Skeletal muscle tissue (tissue), 4 donors: Measurements from ENCODE around the gene POLR3H. TPM values are rescaled to one million over a fixed set of nuclear protein-coding genes. Genes with fewer than 3 reads are reported as not detected.
"Not testable (repeated sequence)": the region's sequence is repeated elsewhere in the genome, so short reads cannot be mapped to it uniquely, and the experiment has no call there.

Source experiments
- H3K27ac ChIP-seq: one replicate; pipeline ENCODE4 v1.7.0; 2013; ENCODE audit warnings: mild to moderate bottlenecking, low read depth, low read length, inconsistent platforms
- H3K27me3 ChIP-seq, 3 donors: one replicate each; pipeline ENCODE4 v1.7.0; 2013; ENCODE audit warnings: low read length in 3 of 3; ENCODE audit not compliant: control insufficient read depth in 3 of 3, insufficient read depth in 3 of 3
- H3K36me3 ChIP-seq, 3 donors: one replicate each; pipeline ENCODE4 v1.7.0; 2013; ENCODE audit warnings: low read length in 3 of 3; ENCODE audit not compliant: control insufficient read depth in 3 of 3, insufficient read depth in 3 of 3
- H3K4me1 ChIP-seq, 3 donors: one replicate each; pipeline ENCODE4 v1.7.0; 2013; ENCODE audit warnings: low read length in 3 of 3, mild to moderate bottlenecking in 3 of 3; ENCODE audit not compliant: control insufficient read depth in 3 of 3, insufficient read depth in 3 of 3
- H3K4me3 ChIP-seq, 3 donors: one replicate each; pipeline ENCODE4 v1.7.0; 2013; ENCODE audit warnings: low read length in 3 of 3
- H3K9ac ChIP-seq, 3 donors: one replicate each; pipeline ENCODE4 v1.7.0; 2013; ENCODE audit warnings: low read length in 3 of 3, mild to moderate bottlenecking in 3 of 3, moderate library complexity in 2 of 3, low read depth in 1 of 3
- H3K9me3 ChIP-seq, 3 donors: one replicate each; pipeline ENCODE4 v1.7.0; 2013; ENCODE audit warnings: low read length in 3 of 3; ENCODE audit not compliant: control insufficient read depth in 3 of 3
- total RNA-seq: library from RNA; depleted of rRNA; stranded (reverse); fragments of >200 nt; gene quantifications from one replicate; pipeline ENCODE4 v1.2.3, GENCODE V29; 2014
- donor health status: Osteomylitis.

POLR3H gene
- total RNA-seq: 12.0 TPM

GRCh38 chr22:41543854-41544670, at the start of gene POLR3H:
Gene POLR3H, minus strand, starts transcription at chr22:41544470. Its CDS starts 369 bp downstream, at chr22:41544101.
- Histone ChIP-seq H3K9me3 (no peaks in the 10 kb centered on the region), H3K4me1 (peaks cover 15 to 28% (median 17%) of the 10 kb centered on the region in 3 donors), H3K4me3 (peak within 1 kb of the TSS; percentile 75 to 91 (median 88)), H3K9ac (peak within 1 kb of the TSS; percentile 78 to 88 (median 83)), H3K27ac (peak within 1 kb of the TSS; percentile 79), H3K27me3 (no peaks in the 10 kb centered on the region), H3K36me3 (peaks cover 0 to 13% (median 0%) of the 10 kb centered on the region in 3 donors)

GRCh38 chr22:41593336-41593960, 49.2 kb upstream of the POLR3H start:
- not testable (repeated sequence) for H3K4me3 ChIP-seq, H3K9ac ChIP-seq, H3K36me3 ChIP-seq

GRCh38 chr22:41589391-41590241, 45.3 kb upstream of the POLR3H start, which contains the start of gene PMM1:
Gene PMM1, minus strand, starts transcription at chr22:41589840. Its CDS starts 35 bp downstream, at chr22:41589805.
- Histone ChIP-seq H3K4me3 (peak within 1 kb of the TSS; percentile 90 to 93 (median 91)), H3K9ac (peak within 1 kb of the TSS; percentile 76 to 91 (median 79)), H3K27me3 (no peaks in the 10 kb centered on the region), H3K4me1 (peaks cover 8 to 13% (median 10%) of the 10 kb centered on the region in 3 donors), H3K27ac (peak within 1 kb of the TSS; percentile 40), H3K36me3 (peaks cover 0 to 2% (median 0%) of the 10 kb centered on the region in 3 donors), H3K9me3 (no peaks in the 10 kb centered on the region)

More at GRCh38 chr22:41593336-41593960, 49.2 kb upstream of the POLR3H start:
- H3K27me3 ChIP-seq, H3K27ac ChIP-seq, H3K9me3 ChIP-seq: not testable (repeated sequence)
- H3K4me1 ChIP-seq: peaks cover 8 to 12% (median 10%) of the 10 kb centered on the region in 3 donors

GRCh38 chr22:41587347-41587723, 43.1 kb upstream of the POLR3H start:
- Histone ChIP-seq H3K4me3 (no peak overlapping the region), H3K27ac (no peak overlapping the region), H3K4me1 (peaks cover 8 to 13% (median 10%) of the 10 kb centered on the region in 3 donors), H3K9me3 (no peaks in the 10 kb centered on the region), H3K9ac (no peak overlapping the region), H3K27me3 (no peaks in the 10 kb centered on the region), H3K36me3 (peaks cover 10 to 11% (median 11%) of the 10 kb centered on the region in 3 donors)

GRCh38 chr22:41585898-41586297, 41.6 kb upstream of the POLR3H start:
- H3K4me1 ChIP-seq: peaks cover 8 to 13% (median 10%) of the 10 kb centered on the region in 3 donors
- H3K27ac ChIP-seq: no peak overlapping the region
- H3K9me3 ChIP-seq: no peaks in the 10 kb centered on the region
- no peaks in the 10 kb centered on the region for H3K27me3 ChIP-seq
- peaks cover 11 to 13% (median 12%) of the 10 kb centered on the region in 3 donors for H3K36me3 ChIP-seq
- no peak overlapping the region for H3K9ac ChIP-seq
- no peak overlapping the region for H3K4me3 ChIP-seq

- Histone ChIP-seq H3K27ac (no peak overlapping the region), H3K9me3 (no peaks in the 10 kb centered on the region), H3K9ac (no peak overlapping the region), H3K4me1 (peaks cover 8 to 13% (median 10%) of the 10 kb centered on the region in 3 donors), H3K36me3 (peaks cover 11 to 18% (median 14%) of the 10 kb centered on the region in 3 donors), H3K4me3 (no peak overlapping the region), H3K27me3 (no peaks in the 10 kb centered on the region)
Observed at GRCh38 chr22:41584881-41585280, 40.6 kb upstream of the POLR3H start.

GRCh38 chr22:41582694-41583093, 38.4 kb upstream of the POLR3H start:
- Histone ChIP-seq H3K27ac (no peak overlapping the region), H3K4me3 (no peak overlapping the region), H3K9me3 (no peaks in the 10 kb centered on the region), H3K9ac (no peak overlapping the region), H3K36me3 (peaks cover 11 to 26% (median 18%) of the 10 kb centered on the region in 3 donors), H3K4me1 (no peaks in the 10 kb centered on the region), H3K27me3 (no peaks in the 10 kb centered on the region)

- Histone ChIP-seq H3K36me3 (peaks cover 11 to 26% (median 18%) of the 10 kb centered on the region in 3 donors), H3K27ac (no peak overlapping the region), H3K4me3 (no peak overlapping the region), H3K9me3 (no peaks in the 10 kb centered on the region), H3K9ac (no peak overlapping the region), H3K4me1 (no peaks in the 10 kb centered on the region), H3K27me3 (no peaks in the 10 kb centered on the region)
Observed at GRCh38 chr22:41579997-41580355, 35.7 kb upstream of the POLR3H start.

GRCh38 chr22:41579297-41579996, 35.2 kb upstream of the POLR3H start:
- no peaks in the 10 kb centered on the region for H3K9me3 ChIP-seq
- H3K27me3 ChIP-seq: no peaks in the 10 kb centered on the region
- H3K27ac ChIP-seq: no peak overlapping the region
- H3K4me3 ChIP-seq: no peak overlapping the region
- H3K36me3 ChIP-seq: peaks cover 11 to 26% (median 17%) of the 10 kb centered on the region in 3 donors
- H3K9ac ChIP-seq: no peak overlapping the region
- H3K4me1 ChIP-seq: no peaks in the 10 kb centered on the region
